ENCODE results near the gene TMEM145.
A peak's percentile ranks its signal among the peaks of the same experiment; 100 is the strongest.
"Not testable (repeated sequence)": the region's sequence is repeated elsewhere in the genome, so short reads cannot be mapped to it uniquely, and the experiment has no call there.

Gene TMEM145

DNA sequence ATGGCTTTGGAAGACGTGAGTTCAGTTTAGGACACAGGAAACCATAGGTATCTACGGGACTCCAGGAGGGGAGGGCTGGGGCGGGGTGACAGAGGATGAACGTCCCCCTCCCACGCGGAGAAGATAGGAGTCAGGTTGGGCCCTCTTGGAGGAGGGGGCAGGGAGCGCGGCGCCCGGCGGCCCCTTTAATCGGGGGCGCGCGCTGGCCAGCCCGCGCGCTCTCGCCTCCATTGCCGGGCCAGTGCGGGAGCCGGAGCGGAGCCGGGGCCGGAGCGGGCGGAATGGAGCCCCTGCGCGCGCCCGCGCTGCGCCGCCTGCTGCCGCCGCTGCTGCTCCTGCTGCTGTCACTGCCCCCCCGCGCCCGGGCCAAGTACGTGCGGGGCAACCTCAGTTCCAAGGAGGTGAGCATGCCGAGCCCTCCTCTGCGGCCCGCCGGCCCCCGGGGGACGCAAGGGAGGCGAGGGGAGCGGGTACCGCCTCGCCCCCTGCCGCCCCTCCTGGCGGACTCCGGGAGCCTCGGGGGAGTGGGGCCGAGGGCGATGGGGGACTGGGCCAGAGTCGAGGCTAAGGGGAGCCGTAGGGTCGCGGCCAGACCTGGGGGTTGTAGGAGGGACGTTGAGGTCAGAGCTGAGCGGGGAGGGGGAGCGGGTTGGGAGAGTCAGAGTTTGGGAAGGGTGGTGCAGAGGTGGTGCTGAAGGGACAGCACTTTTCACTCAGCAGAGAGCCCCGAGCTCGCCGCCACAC, at the start of gene TMEM145:
Gene TMEM145 (plus strand): TSS at position 214 of the 744 bp plus-strand sequence. CDS start 68 bp downstream, at position 282.
- DNase-seq (ENCODE audit: low read depth) = no peak

DNA sequence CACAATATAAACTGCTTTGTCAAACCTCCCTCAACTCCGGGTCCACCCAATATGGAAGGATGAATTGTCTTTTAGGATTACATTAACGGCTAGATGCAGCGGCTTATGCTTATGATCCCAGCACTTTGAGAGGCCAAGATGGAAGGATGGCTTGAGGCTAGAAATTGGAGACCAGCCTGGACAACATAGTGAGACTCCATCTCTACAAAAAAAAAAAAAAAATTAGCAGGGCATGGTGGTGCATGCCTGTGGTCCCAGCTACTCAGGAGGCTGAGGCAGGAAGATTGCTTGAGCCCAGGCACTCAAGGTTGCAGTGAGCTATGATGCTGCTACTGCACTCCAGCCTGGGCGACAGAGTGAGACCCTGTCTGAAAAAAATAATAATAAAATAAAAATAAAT, 47.0 kb upstream of the TMEM145 start:
- not testable (repeated sequence) for DNase-seq (ENCODE audit: low read depth)

DNA sequence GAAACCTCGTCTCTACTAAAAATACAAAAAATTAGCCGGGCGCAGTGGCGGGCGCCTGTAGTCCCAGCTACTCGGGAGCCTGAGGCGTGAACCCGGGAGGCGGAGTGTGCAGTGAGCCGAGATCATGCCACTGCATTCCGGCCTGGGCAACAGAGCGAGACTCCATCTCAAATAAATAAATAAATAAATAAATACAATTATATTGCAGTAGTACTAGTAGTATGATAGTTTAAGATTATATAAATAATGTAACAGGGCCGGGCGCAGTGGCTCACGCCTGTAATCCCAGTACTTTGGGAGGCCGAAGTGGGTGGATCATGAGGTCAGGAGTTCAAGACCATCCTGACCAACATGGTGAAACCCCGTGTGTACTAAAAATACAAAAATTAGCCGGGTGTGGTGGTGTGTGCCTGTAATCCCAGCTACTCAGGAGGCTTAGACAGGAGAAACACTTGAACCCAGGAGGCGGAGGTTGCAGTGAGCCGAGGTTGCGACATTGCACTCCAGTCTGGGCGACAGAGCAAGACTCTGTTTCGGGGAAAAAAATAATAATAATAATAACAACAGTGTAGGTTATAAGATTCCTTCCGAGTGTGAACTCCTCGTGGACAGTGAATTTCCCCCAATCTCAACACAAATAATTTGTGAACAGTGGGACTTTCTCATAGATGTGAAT, 46.0 kb upstream of the TMEM145 start:
- DNase-seq (ENCODE audit: low read depth) = not testable (repeated sequence)

DNA sequence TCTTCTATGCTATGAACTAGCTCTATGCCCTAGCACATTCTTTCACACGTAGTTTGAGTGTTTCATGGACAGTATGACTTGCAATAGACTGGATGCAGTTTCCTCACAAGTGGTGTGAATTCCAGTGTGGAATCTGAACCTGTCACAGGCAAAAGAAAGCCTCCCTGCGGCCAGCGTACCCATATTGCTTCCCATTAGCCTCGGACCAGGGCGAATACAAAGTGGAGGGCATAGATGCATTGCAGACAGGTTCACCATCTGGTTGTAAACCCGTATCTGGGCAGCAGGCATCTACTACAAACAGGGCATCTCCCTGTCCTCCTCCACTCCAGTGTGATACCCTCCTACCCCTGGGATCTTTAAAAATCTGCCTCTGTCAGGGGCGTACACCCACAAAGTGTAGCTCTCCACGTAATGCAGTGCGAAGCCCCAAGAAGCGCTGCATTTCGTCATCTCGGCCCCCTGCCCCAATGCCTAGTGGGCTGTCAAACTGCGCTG, 45.4 kb upstream of the TMEM145 start:
- DNase-seq (ENCODE audit: low read depth) = no peak

DNA sequence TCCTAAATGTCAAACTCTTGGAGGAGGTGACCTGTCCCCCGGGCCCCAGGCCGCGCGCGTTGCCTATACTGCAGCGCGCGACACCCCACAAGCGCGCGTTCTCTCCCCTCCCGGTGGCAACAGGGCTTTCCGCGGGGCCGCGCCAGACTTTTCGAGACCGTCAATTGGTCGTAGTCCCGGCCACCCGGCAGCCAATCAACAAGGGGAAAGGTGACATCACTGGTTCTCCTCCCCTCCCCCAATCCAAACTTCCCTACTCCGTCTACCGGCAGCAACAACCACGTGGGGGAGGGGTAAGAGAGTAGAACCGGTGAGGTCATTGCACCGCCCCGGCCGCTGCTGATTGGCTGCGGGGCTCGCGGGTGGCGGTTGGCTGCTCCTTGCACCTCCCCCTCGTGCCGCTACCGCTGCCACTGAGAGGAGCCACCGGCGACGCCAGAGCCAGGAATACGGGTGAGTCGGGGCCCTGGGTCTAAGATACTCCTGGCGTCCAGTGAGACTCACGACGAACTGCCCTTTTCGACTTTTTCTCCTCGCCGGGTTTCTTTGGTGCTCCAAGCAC, 44.9 kb upstream of the TMEM145 start:
- peak; percentile 99 for DNase-seq (ENCODE audit: low read depth)

DNA sequence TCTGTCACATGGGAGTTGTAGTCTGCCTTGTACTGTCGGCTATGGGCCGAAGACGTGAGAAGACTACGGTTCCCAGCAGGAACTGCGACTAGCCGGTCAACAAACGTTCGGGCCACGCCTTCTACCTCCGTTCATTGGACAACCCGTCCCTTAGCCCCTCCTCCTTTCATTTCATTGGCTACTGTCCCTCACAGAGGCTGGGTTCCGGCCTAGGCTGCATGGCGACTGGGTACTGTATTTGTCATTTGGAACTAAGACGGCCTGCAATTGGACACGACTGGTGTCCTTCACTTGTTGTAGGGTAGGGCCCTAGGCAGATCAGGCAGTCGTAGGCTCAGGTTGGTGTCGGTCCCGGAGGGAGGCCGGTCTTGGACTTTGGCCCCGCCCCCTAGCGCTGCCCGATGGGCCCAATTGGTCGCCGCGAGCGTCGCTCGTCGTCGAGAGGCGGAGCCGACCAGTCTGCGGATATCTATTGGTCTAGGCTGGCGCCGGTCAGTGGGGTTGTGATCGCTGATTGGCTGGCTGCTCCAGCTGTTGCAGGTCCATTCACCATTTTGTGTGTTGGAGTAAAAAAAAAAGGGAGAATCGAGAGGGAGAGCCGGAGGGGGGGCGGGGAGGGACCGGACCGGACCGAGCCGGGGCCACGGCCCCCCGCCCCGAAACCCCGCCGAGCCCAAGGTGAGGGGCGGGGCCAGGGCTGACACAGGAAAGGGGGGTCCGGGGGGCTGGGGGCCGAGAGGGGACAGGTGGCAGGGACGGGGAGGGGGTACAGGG, 44.2 kb upstream of the TMEM145 start, which contains the start of gene CIC:
Gene CIC (plus strand): TSS at position 549 of the 774 bp plus-strand sequence. CDS start 2,532 bp downstream, outside the sequence.
- DNase-seq (ENCODE audit: low read depth) = peak; percentile 98

DNA sequence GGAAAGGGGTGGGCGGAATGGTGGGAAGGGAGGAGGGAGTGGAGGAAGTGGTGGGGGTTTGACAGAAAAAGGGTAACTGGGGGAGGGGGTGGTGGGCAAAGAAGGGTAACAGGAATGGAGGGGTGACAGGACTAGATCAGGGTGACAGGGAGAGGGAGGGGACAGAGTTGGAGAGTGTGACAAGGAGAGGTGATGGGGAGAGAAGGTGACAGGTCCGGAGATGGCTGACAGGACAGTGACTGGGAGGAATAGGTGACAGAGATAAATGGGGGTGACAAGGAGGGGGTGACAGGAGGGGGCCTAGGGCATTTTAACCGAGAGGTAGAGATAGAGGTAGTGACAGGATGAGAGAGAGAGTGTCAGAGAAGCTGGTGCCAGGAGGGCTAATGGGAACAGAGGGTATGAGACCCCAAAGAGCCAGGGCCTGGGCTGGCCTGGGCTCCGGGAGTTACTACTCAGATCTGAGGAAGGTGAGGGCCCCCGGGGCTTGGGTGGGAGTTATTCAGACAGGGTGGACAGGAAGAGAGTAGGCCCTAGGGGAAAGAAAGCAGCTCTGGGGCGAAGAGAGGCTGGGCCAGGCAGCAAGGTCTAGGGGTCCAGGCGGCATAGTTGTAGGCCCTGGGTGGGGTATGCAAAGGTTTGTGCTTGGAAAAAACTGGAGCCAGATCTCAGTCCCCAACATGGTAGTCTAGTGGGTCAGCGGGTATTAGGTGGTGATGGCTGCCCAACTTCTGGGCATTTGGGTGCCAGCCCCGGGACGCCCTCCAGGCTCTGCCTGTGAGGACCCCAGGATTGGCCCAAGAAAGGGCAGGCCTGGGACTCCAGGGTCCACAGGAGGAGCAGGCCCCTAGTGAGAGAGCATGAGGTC, 43.4 kb upstream of the TMEM145 start:
- DNase-seq (ENCODE audit: low read depth) = no peak

DNA sequence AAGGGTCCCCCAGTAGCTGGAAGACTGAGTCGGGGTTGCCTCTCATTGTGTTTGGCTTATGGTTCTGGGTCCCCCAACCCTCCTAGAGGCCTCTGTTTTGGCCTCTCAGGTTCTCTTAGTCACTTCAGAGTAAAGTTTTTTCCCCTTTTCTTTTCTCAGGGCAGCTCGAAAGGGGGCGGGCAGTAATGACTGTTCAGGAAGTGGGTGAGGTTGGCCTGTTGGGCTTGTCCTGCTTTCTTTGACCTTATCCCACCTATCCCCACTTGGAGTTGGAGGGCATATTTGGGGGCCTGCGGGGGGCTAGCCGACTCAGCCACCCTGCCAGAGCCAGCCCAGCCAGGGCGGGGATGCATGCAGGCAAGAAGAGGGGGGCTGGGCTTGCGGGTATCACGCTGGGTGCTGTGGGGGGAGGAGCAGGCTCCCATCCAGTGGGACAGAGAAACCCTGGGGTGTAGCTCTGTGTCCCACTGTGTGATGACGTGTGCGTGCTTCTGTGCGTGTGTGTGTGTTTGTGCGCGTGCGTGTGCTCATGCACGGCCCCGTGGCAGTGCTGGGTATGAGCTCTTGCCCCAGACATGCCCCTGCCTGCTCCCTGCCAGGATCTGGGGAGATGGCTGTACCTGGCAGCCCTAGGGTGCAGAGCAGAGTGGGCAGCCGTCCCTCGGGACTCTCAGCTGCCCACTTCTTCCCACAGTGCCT, 42.6 kb upstream of the TMEM145 start:
- DNase-seq (ENCODE audit: low read depth) = peak; percentile 59

DNA sequence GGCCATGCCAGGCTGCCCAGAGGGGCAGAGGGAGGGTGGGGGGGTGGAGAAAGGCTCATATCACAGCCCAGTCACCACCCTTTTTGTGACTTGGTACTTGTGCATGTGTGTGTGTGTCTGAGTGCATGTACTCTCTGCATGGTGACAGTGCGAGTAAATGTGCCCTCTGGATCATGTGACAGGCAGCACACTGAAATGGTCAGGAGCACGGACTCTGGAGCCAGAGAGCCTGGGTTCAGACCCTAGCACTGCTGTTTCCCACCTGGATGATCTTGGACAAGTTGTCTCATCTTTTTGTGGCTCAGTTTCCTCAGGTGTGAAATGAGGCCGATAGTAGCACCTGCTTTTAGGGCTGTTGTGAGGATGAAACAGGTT, 42.1 kb upstream of the TMEM145 start:
- DNase-seq (ENCODE audit: low read depth) = no peak

DNA sequence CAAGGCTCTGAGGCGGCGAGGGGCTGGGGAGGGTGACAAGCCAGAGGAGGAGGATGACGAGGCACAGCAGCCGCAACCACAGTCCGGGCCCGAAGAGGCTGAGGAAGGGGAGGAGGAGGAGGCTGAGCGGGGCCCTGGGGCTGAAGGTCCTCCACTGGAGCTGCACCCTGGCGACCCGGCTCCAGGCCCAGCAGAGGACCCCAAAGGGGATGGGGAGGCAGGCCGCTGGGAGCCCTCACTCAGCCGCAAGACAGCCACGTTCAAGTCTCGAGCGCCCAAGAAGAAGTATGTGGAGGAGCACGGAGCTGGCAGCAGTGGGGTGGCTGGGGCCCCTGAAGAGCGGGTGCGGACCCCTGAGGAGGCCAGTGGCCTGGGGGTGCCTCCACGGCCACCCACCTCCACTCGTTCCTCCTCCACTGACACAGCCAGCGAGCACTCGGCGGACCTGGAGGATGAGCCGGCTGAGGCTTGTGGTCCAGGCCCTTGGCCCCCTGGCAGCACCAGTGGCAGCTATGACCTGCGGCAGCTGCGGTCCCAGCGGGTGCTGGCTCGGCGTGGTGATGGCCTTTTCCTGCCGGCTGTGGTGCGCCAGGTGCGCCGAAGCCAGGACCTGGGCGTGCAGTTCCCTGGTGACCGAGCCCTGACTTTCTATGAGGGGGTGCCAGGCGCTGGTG, 41.1 kb upstream of the TMEM145 start:
- DNase-seq (ENCODE audit: low read depth) = no peak

DNA sequence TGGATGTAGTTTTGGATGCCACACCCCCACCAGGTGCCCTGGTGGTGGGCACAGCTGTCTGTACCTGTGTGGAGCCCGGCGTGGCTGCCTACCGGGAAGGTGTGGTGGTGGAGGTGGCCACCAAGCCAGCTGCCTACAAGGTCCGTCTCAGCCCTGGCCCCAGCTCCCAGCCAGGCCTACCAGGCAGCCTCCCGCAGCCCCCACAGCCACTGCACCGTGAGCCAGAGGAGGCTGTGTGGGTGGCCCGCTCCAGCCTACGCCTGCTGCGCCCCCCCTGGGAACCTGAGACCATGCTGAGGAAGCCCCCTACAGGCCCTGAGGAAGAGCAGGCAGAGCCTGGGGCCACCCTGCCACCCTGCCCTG, 40.6 kb upstream of the TMEM145 start:
- no peak for DNase-seq (ENCODE audit: low read depth)

DNA sequence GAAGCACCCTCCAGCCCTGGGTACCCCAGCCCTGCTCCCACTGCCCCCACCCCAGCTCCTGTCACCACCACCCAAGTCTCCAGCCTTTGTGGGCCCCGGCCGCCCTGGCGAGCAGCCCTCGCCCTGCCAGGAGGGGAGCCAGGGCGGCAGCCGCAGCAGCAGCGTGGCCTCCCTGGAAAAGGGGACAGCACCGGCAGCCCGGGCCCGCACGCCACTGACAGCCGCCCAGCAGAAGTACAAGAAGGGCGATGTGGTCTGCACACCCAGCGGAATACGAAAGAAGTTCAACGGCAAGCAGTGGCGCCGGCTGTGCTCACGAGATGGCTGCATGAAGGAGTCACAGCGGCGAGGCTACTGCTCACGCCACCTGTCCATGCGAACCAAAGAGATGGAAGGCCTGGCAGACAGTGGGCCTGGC, 40.1 kb upstream of the TMEM145 start:
- no peak for DNase-seq (ENCODE audit: low read depth)

DNA sequence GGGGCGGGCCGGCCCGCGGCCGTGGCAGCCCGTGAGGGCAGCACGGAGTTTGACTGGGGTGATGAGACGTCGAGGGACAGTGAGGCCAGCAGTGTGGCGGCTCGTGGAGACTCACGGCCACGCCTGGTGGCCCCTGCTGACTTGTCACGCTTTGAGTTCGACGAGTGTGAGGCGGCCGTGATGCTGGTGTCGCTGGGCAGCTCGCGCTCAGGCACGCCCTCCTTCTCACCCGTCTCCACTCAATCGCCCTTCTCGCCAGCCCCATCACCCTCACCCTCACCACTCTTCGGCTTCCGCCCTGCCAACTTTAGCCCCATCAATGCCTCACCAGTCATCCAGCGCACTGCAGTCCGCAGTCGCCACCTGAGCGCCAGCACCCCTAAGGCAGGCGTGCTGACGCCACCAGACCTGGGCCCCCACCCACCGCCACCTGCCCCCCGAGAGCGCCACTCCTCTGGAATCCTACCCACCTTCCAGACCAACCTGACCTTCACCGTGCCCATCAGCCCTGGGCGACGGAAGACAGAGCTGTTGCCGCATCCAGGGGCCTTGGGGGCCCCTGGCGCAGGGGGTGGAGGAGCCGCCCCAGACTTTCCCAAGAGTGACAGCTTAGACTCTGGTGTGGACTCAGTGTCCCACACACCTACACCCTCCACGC, 39.6 kb upstream of the TMEM145 start:
- DNase-seq (ENCODE audit: low read depth) = no peak

DNA sequence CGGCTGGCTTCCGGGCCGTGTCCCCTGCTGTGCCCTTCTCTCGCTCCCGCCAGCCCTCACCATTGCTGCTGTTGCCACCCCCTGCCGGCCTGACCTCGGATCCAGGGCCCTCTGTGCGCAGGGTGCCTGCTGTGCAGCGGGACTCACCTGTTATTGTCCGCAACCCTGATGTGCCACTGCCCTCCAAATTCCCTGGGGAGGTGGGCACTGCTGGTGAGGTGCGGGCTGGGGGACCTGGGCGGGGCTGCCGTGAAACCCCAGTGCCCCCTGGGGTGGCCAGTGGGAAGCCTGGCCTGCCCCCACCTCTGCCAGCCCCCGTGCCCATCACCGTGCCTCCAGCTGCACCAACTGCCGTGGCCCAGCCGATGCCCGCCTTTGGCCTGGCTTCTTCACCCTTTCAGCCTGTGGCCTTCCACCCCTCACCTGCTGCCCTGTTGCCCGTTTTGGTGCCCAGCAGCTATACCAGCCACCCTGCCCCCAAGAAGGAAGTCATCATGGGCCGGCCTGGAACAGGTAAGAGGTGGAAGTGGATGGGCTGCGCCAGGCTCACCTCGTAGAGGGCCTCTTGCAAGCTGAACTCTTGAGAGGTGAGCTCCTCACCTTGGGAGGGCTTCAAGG, 38.9 kb upstream of the TMEM145 start:
- no peak for DNase-seq (ENCODE audit: low read depth)

DNA sequence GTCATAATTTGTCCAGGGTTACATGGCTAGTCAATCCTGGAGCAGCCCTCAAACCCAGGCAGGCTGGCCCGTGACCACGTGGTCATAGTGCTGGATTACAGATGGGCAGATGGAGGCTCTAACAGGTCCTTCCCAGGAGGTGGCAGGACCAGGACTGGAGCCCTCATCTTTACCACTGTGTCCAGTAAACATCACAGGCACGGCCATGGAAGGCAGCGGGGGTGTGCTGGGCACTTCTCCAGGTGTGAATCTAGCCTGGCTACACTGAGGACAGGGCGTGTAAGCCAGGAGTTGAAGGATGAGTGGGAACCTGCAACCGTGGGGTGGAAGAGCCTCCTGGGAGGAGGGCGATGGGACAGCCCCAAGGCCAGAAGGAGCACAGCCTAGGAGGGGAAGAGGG, 38.0 kb upstream of the TMEM145 start:
- no peak for DNase-seq (ENCODE audit: low read depth)

DNA sequence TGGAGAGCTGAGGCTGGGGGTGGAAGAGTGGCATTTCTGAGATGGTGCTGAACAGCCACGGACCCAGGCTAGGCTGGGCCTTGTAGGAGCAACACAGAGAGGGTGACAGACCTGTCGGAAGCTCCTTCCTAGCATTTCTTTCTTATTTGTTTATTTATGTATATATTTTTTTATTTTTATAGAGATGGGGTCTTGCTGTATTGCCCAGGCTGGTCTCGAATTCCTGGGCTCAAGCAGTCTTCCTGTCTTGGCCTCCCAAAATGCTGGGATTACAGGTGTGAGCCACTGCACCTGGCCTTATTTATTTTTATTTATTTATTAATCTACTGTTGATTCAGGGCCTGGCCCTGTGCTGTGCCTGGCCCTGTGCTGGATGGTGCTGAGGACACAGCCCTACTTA, 37.6 kb upstream of the TMEM145 start:
- DNase-seq (ENCODE audit: low read depth) = no peak

DNA sequence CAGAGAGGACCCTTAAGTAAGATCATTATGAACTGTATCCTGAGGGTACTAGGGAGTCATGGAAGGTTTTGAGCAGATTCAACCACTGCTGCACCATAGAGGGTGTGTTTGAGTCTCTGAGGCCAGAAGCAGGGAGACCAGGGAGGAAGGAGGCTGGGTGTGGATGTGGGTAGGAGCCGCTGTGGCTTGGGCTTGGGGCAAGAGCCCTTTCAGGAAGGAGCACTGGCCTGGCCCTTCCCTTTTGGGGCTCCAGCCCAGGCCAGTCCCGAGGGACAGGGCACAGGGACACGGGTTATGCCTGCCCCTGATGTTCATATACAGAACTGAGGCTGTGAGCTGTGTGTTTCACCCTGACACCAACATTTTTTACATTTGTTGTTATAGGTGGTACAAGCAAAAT, 36.8 kb upstream of the TMEM145 start:
- no peak for DNase-seq (ENCODE audit: low read depth)

DNA sequence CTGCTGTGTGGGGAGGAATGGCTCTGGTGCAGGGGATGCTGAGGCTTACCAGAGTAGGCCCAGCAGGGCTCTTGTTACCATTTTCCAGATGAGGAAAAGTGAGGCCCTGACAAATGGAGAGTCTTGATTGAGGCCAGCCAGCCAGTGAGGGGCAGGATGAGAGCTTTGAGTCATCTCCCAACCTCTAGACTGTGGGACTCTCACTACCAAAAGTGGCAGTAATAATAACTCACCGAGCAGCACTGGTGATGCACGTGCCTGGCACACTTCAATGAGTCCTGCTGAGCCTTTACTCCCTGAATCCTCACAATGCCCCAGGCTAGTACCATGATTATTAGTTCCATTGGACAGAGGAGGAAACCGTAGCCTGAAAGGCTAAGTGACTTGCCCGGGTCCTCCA, 36.3 kb upstream of the TMEM145 start:
- DNase-seq (ENCODE audit: low read depth) = no peak

DNA sequence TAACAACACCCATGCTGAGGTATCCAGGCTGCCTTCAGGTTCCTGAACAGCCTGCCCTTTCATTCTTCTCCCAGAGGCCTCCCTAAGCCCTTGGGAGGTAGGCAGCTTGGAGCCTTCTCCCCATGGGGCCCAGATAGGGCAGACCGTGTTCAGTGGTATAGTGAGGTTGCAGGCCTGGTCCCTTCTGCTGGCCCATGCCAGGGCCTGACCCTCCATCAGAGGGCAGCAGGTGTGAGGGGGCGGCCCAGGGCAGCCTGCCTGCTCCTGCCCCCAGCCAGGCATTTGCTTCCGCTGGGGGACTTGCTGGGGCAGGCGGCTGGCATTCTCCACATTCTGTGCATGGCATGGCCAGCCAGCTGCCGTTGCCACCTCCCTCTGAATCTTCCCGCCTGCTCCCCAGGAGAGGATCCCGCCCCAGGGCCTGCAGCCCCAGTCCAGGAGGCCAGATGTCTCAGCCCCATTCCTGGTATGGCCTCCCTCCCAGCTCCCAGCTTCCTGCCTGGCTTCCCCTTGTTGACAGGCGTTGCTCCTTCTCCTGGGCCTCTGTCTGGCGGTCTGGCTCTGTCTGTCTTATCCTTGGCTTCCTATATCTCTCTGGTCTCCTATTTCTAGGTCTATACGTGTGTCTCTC, 35.2 kb upstream of the TMEM145 start:
- no peak for DNase-seq (ENCODE audit: low read depth)

Measured in activated T-cell treated with anti-CD3 and anti-CD28 coated beads for 24 hours (primary cell).